K562 (cell line): ENCODE data around the gene FOSL2. TPM values are rescaled to one million over a fixed set of nuclear protein-coding genes. Genes with fewer than 3 reads are reported as not detected.

ENCODE experiments used
- TCF3 ChIP-seq: sonication (generic); formaldehyde crosslinking; IDR thresholded peaks from 2 replicates; pipeline ENCODE4 v1.4.0; 2020; ENCODE audit warnings: mild to moderate bottlenecking, missing genetic modification reagents
- ZKSCAN1 ChIP-seq: fragments of 150-350 bp; IDR thresholded peaks from 2 replicates; pipeline ENCODE4 v1.6.1; 2016; ENCODE audit warnings: low read depth, low read length
- polyA plus RNA-seq, 8 experiments: library from polyadenylated mRNA; depleted of rRNA in 4 of 8; stranded (reverse) in 5 of 8; unstranded in 3 of 8; fragments of >200 nt; fragmentation: Nextera tagmentation in 2 of 8; fragmentation: Illumina TruSeq in 1 of 8; extraction: Ambion mirVana in 2 of 8; extraction: Trizol in 1 of 8; gene quantifications; 2 replicates each; pipeline versions ENCODE4 v1.2.1 to v1.2.3, GENCODE V29; 2011 to 2014; ENCODE audit warnings: inconsistent platforms in 1 of 8, missing spikeins in 1 of 8
- total RNA-seq, 7 experiments: library from RNA; depleted of rRNA in 6 of 7; stranded (reverse); fragments of >200 nt in 6 of 7; fragmentation: Illumina TruSeq in 2 of 7; extraction: Trizol in 2 of 7; gene quantifications; 2 replicates each; pipeline versions ENCODE4 v1.2.1 to v1.2.3, GENCODE V29; 2011 to 2021; ENCODE audit warnings: low replicate concordance in 1 of 7
- TF ChIP-seq, protein P1 (sequence below), 2 experiments: IDR thresholded peaks; 2 replicates each; pipeline ENCODE4 v1.6.1; 2012; ENCODE audit warnings: improper control_type of control experiment in 2 of 2, low read depth in 2 of 2, low read length in 2 of 2, borderline replicate concordance in 1 of 2
- TF ChIP-seq, protein P2 (sequence below), 2 experiments: fragments of 200-800 bp in 1 of 2; sonication (Bioruptor generic) in 1 of 2; sonication (generic) in 1 of 2; formaldehyde crosslinking in 1 of 2; IDR thresholded peaks in 1 of 2; conservative IDR thresholded peaks in 1 of 2; 2 replicates each; pipeline versions ENCODE4 v1.5.0 to v1.6.1; 2016 to 2020; ENCODE audit warnings: missing compliant biosample characterization in 1 of 2, missing genetic modification characterization in 1 of 2, missing genetic modification reagents in 1 of 2
- TF ChIP-seq, protein P3 (sequence below), 2 experiments: fragments of 150-350 bp in 1 of 2; IDR thresholded peaks; 2 replicates each; pipeline ENCODE4 v1.6.1; 2012 to 2016; ENCODE audit warnings: low read depth in 2 of 2, low read length in 2 of 2, mild to moderate bottlenecking in 1 of 2, moderate library complexity in 1 of 2

The FOSL2 gene
- total and polyA plus RNA-seq, 9 of the 15 experiments (the other 6 are each of a cell fraction or from before 2014, with no cell fraction given): 0.04 to 2.9 (median 0.80) TPM

DNA sequence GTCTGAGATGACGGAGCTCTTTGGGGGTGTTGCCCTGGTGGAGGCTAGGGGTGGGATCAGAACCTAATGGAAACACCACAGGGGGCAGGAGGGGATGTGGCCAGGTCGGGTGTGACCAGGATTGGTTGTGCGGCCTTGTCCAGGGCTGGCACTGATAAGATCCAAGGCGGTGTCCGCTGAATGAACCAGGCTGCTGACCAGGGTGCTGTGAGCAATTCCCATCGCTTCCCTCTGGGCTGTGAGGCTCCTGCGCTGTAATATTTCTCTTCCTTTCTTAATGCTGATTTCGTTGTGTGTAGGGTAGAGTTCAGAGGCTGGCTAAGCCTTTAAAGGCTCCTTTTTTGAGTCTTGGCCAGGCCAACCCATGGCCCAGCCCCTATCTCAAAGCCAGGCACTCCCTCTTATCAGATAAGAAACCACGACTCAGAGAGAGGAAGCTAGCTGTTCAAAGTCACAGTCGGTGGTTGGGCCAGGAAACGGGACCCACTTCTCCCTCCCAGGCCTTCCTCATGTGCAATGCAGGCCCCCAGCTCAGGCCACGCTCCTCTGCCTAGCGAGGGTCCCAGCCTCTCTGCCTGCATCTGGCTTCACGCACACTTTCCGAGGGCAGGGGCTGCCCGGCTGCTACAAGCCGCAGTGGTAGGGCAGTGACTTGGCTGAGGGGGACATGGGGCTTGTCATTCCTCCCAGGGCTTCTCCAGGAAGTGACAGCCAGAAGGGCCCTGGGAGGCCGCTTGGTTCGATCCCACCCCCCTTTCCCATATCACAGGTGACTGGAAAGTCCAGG, 26.0 kb upstream of the FOSL2 start (continued):
- TF ChIP-seq ZKSCAN1: peak; percentile 11; the same call in 1 of the 2 replicates
- TF ChIP-seq TCF3 (CRISPR knock-in tag): peak; percentile 79
- TF ChIP-seq, protein P1, sequence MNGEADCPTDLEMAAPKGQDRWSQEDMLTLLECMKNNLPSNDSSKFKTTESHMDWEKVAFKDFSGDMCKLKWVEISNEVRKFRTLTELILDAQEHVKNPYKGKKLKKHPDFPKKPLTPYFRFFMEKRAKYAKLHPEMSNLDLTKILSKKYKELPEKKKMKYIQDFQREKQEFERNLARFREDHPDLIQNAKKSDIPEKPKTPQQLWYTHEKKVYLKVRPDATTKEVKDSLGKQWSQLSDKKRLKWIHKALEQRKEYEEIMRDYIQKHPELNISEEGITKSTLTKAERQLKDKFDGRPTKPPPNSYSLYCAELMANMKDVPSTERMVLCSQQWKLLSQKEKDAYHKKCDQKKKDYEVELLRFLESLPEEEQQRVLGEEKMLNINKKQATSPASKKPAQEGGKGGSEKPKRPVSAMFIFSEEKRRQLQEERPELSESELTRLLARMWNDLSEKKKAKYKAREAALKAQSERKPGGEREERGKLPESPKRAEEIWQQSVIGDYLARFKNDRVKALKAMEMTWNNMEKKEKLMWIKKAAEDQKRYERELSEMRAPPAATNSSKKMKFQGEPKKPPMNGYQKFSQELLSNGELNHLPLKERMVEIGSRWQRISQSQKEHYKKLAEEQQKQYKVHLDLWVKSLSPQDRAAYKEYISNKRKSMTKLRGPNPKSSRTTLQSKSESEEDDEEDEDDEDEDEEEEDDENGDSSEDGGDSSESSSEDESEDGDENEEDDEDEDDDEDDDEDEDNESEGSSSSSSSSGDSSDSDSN (IDR thresholded peaks at IDR 0.05; ENCODE audit: borderline replicate concordance in 1 of 2, low read depth in 2 of 2, low read length in 2 of 2): peak in 1 of 2 experiments; percentile 51; a peak in 1 of 4 replicates
- TF ChIP-seq, protein P2, sequence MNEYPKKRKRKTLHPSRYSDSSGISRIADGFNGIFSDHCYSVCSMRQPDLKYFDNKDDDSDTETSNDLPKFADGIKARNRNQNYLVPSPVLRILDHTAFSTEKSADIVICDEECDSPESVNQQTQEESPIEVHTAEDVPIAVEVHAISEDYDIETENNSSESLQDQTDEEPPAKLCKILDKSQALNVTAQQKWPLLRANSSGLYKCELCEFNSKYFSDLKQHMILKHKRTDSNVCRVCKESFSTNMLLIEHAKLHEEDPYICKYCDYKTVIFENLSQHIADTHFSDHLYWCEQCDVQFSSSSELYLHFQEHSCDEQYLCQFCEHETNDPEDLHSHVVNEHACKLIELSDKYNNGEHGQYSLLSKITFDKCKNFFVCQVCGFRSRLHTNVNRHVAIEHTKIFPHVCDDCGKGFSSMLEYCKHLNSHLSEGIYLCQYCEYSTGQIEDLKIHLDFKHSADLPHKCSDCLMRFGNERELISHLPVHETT (CRISPR knock-in tag; conservative IDR thresholded peaks at IDR 0.05 in 1 of 2, IDR thresholded peaks at IDR 0.05 in 1 of 2): peak in 1 of 2 experiments; percentile 66; a peak in 2 of 4 replicates
- TF ChIP-seq, protein P3, sequence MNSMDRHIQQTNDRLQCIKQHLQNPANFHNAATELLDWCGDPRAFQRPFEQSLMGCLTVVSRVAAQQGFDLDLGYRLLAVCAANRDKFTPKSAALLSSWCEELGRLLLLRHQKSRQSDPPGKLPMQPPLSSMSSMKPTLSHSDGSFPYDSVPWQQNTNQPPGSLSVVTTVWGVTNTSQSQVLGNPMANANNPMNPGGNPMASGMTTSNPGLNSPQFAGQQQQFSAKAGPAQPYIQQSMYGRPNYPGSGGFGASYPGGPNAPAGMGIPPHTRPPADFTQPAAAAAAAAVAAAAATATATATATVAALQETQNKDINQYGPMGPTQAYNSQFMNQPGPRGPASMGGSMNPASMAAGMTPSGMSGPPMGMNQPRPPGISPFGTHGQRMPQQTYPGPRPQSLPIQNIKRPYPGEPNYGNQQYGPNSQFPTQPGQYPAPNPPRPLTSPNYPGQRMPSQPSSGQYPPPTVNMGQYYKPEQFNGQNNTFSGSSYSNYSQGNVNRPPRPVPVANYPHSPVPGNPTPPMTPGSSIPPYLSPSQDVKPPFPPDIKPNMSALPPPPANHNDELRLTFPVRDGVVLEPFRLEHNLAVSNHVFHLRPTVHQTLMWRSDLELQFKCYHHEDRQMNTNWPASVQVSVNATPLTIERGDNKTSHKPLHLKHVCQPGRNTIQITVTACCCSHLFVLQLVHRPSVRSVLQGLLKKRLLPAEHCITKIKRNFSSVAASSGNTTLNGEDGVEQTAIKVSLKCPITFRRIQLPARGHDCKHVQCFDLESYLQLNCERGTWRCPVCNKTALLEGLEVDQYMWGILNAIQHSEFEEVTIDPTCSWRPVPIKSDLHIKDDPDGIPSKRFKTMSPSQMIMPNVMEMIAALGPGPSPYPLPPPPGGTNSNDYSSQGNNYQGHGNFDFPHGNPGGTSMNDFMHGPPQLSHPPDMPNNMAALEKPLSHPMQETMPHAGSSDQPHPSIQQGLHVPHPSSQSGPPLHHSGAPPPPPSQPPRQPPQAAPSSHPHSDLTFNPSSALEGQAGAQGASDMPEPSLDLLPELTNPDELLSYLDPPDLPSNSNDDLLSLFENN (IDR thresholded peaks at IDR 0.05; ENCODE audit: low read depth in 2 of 2, low read length in 2 of 2): peak in 1 of 2 experiments; percentile 66; a peak in 1 of 4 replicates
- TF ChIP-seq, all 486 proteins: peak for 168
